ENCODE results near the gene PLA2G3. TPM values are rescaled to one million over a fixed set of nuclear protein-coding genes. Genes with fewer than 3 reads are reported as not detected.

Gene PLA2G3
- total RNA-seq, 1 donor, result 0.43 TPM

DNA sequence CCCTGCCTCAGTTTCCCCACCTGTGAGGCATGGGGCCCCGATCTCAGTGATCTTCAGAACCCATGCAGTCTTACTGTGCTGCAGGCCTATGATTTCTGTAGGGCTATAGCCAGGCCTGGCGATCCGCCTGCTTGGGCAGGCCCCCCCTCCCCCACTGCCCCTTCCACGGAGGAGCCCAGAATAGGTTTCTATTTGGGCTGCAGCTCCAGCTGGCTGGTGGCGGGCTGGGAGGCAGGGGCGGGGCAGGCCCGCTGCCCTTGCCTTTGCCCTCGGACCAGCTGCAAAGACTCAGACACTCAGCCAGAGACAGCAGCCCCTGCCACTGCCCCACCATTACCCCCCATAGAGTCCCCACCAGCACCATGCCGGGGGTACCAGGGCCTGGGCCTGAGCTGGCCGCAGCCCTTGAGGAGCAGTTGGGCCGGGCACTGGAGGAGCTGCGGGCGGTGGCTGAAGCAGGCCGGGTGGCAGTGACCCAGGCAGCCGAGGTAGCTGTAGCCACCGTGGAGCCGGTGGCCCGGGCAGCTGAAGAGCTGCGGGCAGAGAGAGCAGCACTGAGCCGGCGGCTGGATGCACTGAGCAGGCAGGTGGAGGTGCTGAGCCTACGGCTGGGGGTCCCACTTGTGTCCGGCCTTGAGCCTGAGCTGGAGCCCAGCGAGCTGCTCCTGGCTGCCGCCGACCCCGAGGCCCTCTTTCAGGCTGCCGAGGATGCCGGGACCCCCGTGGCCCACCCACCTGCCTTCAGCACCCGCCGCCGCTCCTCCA, 47.0 kb downstream of the PLA2G3 start:
- no peak overlapping the region for H3K4me3 ChIP-seq (ENCODE audit: low read depth, low read length)
- no peak for DNase-seq (ENCODE audit: low read depth)
- no peak for TF ChIP-seq CTCF (IDR thresholded peaks at IDR 0.05; ENCODE audit: insufficient read depth, low read depth, low read length)

GRCh38 chr22:31092161-31092560, 48.1 kb downstream of the PLA2G3 start:
- DNase-seq (ENCODE audit: low read depth), result no peak
- TF ChIP-seq CTCF (IDR thresholded peaks at IDR 0.05; ENCODE audit: insufficient read depth, low read depth, low read length), result no peak
- no peak overlapping the region for H3K4me3 ChIP-seq (ENCODE audit: low read depth, low read length)

DNA sequence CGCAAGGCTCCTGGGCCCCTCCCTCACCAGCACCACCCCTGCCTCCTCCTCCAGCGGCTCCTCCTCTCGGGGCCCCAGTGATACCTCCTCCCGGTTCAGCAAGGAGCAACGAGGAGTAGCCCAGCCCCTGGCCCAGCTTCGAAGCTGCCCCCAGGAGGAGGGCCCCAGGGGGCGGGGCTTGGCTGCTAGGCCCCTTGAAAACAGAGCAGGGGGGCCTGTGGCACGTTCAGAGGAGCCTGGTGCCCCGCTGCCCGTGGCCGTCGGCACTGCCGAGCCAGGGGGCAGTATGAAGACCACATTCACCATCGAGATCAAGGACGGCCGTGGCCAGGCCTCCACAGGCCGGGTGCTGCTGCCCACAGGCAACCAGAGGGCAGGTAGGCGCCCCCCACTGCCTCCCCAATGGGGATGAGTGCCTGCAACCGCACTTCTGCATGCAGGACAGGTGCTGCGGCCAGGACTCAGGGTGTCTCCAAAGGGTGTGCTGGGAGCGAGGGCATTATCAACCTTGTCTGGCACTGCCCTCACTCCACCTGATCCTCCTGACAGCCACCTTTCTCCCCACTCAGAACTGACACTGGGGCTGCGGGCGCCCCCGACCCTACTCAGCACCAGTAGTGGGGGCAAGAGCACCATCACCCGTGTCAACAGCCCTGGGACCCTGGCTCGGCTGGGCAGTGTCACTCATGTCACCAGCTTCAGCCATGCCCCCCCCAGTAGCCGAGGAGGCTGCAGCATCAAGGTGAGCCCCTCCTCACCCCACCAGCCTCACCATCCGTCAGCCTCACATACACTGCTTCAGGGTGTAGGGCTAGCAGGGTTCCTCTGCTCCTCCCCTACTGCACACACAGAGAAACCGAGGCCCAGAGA, 49.0 kb downstream of the PLA2G3 start:
- TF ChIP-seq CTCF (IDR thresholded peaks at IDR 0.05; ENCODE audit: insufficient read depth, low read depth, low read length), result no peak
- no peak for DNase-seq (ENCODE audit: low read depth)
- H3K4me3 ChIP-seq (ENCODE audit: low read depth, low read length), result no peak overlapping the region

DNA sequence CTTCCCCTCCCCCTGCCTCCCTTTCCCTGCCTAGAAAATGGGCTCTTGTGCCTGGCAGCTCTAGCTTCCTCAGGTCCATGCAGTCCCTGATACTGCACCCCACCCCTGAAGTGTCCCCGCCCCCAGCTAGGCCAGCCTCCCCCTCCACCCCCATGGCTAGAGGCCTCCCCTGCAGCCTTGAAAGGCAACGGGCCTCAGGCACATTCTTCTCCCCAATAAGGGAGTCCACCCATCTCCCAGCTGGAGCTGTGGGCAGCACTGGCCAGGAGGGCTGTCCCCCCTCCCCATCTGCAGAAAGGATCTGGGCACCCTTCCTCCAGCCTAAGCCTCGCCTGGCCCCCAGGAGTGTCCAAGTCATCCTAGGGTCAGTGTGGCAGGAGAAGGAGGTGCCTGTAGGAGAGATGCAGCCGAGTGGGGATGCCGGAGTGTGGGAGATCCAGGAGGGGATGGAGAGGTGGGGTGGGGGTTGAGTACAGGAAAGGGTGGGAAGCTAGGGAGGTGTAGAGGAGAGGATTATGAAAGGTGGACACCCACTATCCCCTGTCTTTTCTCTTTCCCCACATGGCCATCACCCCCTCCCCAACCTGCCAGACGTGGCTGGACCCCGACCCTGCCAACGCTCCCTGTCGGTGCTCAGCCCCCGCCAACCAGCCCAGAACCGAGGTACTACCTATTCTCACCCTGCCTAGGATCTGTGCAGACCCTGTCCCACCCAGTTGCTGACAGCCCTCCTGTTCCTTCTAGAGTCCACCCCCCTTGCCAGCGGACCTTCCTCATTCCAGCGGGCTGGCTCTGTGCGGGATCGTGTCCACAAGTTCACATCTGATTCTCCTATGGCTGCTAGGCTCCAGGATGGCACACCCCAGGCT, 49.9 kb downstream of the PLA2G3 start:
- H3K4me3 ChIP-seq (ENCODE audit: low read depth, low read length), result no peak overlapping the region
- no peak for TF ChIP-seq CTCF (IDR thresholded peaks at IDR 0.05; ENCODE audit: insufficient read depth, low read depth, low read length)
- no peak for DNase-seq (ENCODE audit: low read depth)

GRCh38 chr22:31089160-31090100, 50.9 kb downstream of the PLA2G3 start:
- peak; percentile 54 for DNase-seq (ENCODE audit: low read depth)
- TF ChIP-seq CTCF (IDR thresholded peaks at IDR 0.05; ENCODE audit: insufficient read depth, low read depth, low read length), result peak; percentile 87
- no peak overlapping the region for H3K4me3 ChIP-seq (ENCODE audit: low read depth, low read length)

All from fibroblast of villous mesenchyme (primary cell).